ENCODE data around the gene PDE4D. TPM values are rescaled to one million over a fixed set of nuclear protein-coding genes. Genes with fewer than 3 reads are reported as not detected.

Gene PDE4D
- total RNA-seq, 4 donors from 2014 or later = 6.0 to 36.2 (median 10.0) TPM

- Histone ChIP-seq H3K27me3 (no peaks in the 10 kb centered on the region), H3K4me3 (no peak overlapping the region), H3K36me3 (no peaks in the 10 kb centered on the region), H3K4me1 (peaks cover 0 to 6% (median 0%) of the 10 kb centered on the region in 3 donors), H3K27ac (no peak overlapping the region), H3K9me3 (no peaks in the 10 kb centered on the region)
- intact Hi-C loops (cut with DNase I) = no loop called here
- no peak for DNase-seq
- WGBS, 2 donors = 73 to 82% methylated on average over 1 of the region's 1 CpG
- no peak for TF ChIP-seq CTCF (IDR thresholded peaks at IDR 0.05)
- no peak for TF ChIP-seq POLR2A (IDR thresholded peaks at IDR 0.05)
Measured at GRCh38 chr5:59241119-59241518, 652.4 kb downstream of the PDE4D start.

DNA sequence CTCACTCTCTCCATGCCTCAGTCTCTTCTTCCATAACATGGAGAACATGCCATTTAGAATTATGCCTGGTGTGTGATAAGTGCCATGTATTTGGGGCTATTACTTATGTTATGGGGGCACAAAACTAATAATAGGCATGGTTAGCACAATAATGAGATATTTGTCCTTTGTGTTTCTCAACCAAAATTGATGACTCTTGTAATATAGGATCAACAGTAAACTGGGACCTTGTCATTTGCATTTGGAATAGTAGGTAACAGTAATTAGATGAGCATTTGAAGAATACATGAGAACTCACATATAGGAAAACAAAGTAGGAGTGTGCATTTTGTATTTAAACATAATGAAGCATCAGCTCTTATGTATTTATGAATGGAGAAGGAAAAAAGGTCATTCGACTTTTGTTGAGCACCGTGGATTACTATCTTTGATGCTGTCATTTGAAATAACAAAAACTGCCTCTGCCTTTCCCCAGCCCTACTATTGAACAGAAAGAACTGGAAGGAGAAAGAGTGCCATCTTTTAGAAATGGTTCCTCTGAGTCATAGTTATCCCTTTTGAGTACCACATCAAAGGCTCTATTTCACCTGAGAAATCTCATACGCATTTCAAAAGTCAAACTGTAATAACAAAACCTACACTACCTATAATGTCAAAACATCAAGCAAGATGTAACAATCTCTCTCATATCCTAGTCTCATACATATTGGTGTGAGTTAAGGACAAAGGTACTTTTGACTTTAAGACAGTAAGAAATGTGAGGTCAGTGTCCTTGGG, 655.2 kb downstream of the PDE4D start:
- WGBS, 2 donors = 70 to 81% methylated on average over 3 of the region's 3 CpGs
- no peak overlapping the region for H3K4me3 ChIP-seq
- no peaks in the 10 kb centered on the region for H3K9me3 ChIP-seq
- DNase-seq = no peak
- H3K4me1 ChIP-seq = no peaks in the 10 kb centered on the region
- no peaks in the 10 kb centered on the region for H3K36me3 ChIP-seq
- H3K27ac ChIP-seq = no peak overlapping the region
- H3K27me3 ChIP-seq = no peaks in the 10 kb centered on the region
- no peak for TF ChIP-seq CTCF (IDR thresholded peaks at IDR 0.05)
- no peak for TF ChIP-seq POLR2A (IDR thresholded peaks at IDR 0.05)
- intact Hi-C loops (cut with DNase I) = no loop called here

DNA sequence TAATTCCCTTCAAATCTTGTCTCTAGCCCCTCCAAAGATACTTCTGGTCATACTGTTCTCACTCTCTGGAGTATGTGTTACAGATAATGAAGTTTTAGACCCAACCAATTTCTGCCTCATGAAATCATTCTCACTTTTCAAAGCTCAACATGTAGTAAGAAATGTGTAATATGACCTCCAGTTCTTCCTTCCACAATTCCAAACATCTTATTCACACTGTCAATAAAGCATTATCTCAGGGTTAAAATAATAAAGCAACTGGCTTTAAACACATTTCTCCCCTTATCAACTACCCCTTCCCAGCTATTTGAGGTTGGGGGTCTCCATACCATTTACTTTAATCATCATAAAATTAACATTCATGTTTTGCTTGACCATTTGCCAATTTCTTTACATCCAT, 656.5 kb downstream of the PDE4D start:
- H3K4me1 ChIP-seq = no peaks in the 10 kb centered on the region
- H3K9me3 ChIP-seq = no peaks in the 10 kb centered on the region
- intact Hi-C loops (cut with DNase I) = no loop called here
- H3K27me3 ChIP-seq = no peaks in the 10 kb centered on the region
- no peaks in the 10 kb centered on the region for H3K36me3 ChIP-seq
- TF ChIP-seq CTCF (IDR thresholded peaks at IDR 0.05) (no peak), POLR2A (IDR thresholded peaks at IDR 0.05) (no peak)
- DNase-seq = no peak
- no peak overlapping the region for H3K27ac ChIP-seq
- H3K4me3 ChIP-seq = no peak overlapping the region

DNA sequence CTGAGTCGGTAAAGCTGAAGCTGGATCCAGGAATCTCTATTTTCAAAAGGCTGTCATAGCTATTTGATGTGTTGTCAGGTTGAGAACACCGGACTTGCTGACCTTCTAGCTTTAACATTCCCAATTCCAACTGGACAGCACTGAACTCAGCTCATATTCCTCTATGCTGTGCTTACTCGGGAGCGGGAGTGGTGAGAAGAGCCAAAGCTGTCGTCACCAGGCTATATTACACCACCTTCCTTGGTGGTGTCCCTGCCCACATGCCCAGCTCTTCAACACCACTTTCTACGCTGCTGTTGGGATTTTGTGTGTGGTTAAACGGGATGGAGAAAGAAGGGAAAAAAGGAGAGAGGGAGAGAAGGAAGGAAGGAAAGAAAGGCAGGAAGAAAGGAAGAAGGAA, 657.1 kb downstream of the PDE4D start:
- H3K27me3 ChIP-seq = no peaks in the 10 kb centered on the region

More for the DNA sequence above, 657.1 kb downstream of the PDE4D start:
- H3K4me3 ChIP-seq = no peak overlapping the region
- DNase-seq = no peak
- WGBS, 2 donors = 88 to 90% methylated on average over 7 of the region's 7 CpGs
- intact Hi-C loops (cut with DNase I) = no loop called here
- no peaks in the 10 kb centered on the region for H3K36me3 ChIP-seq
- H3K27ac ChIP-seq = no peak overlapping the region
- H3K9me3 ChIP-seq = no peaks in the 10 kb centered on the region
- H3K4me1 ChIP-seq = no peaks in the 10 kb centered on the region
- TF ChIP-seq CTCF (IDR thresholded peaks at IDR 0.05) (no peak), POLR2A (IDR thresholded peaks at IDR 0.05) (no peak)

Data from esophagus squamous epithelium (tissue), 5 donors.